Endodermal cell (in vitro differentiated cells): ENCODE data around the gene MAST3. TPM values are rescaled to one million over a fixed set of nuclear protein-coding genes. Genes with fewer than 3 reads are reported as not detected.
A peak's percentile ranks its signal among the peaks of the same experiment; 100 is the strongest.

ENCODE experiments used
- DNase-seq: peaks from one replicate; pipeline ENCODE4 v3.0.0-alpha.2; 2017
- H3K27ac ChIP-seq: 2 replicates; pipeline ENCODE4 v1.5.1; 2013; ENCODE audit warnings: mild to moderate bottlenecking, low read depth, low read length, moderate library complexity
- H3K27me3 ChIP-seq: 2 replicates; pipeline ENCODE4 v1.6.1; 2013; ENCODE audit warnings: mild to moderate bottlenecking, low read length, moderate library complexity; ENCODE audit not compliant: insufficient read depth, control insufficient read depth, poor library complexity, severe bottlenecking
- H3K36me3 ChIP-seq: 2 replicates; pipeline ENCODE4 v1.7.0; 2013; ENCODE audit warnings: mild to moderate bottlenecking, low read length, moderate library complexity; ENCODE audit not compliant: control insufficient read depth, insufficient read depth
- H3K4me1 ChIP-seq: one replicate; pipeline ENCODE4 v1.7.0; 2013; ENCODE audit warnings: low read length; ENCODE audit not compliant: control insufficient read depth, insufficient read depth
- H3K4me3 ChIP-seq: 2 replicates; pipeline ENCODE4 v1.5.1; 2013; ENCODE audit warnings: mild to moderate bottlenecking, low read length, moderate library complexity
- H3K9ac ChIP-seq: 2 replicates; pipeline ENCODE4 v1.6.1; 2013; ENCODE audit warnings: mild to moderate bottlenecking, low read length, moderate library complexity; ENCODE audit not compliant: poor library complexity, severe bottlenecking; ENCODE audit errors: extremely low read depth
- H3K9me3 ChIP-seq: 2 replicates; pipeline ENCODE4 v1.6.1; 2013; ENCODE audit warnings: mild to moderate bottlenecking, low read length, moderate library complexity; ENCODE audit not compliant: control insufficient read depth
- H3K27ac Mint-ChIP-seq: 2 replicates; pipeline ENCODE4 v1.8.0; 2020; ENCODE audit warnings: mixed read lengths
- H3K27me3 Mint-ChIP-seq: 2 replicates; pipeline ENCODE4 v1.8.0; 2021; ENCODE audit warnings: mild to moderate bottlenecking, mixed read lengths; ENCODE audit not compliant: insufficient read depth
- H3K36me3 Mint-ChIP-seq: 2 replicates; pipeline ENCODE4 v1.8.0; 2020; ENCODE audit warnings: low read depth, mixed read lengths
- H3K4me1 Mint-ChIP-seq: 2 replicates; pipeline ENCODE4 v1.8.0; 2020; ENCODE audit warnings: mixed read lengths
- H3K4me3 Mint-ChIP-seq: 2 replicates; pipeline ENCODE4 v1.8.0; 2020; ENCODE audit warnings: mild to moderate bottlenecking, moderate library complexity, mixed read lengths
- H3K9me3 Mint-ChIP-seq: 2 replicates; pipeline ENCODE4 v1.8.0; 2020; ENCODE audit warnings: mild to moderate bottlenecking, mixed read lengths
- CTCF ChIP-seq: fragments of 200-600 bp; sonication (generic); conservative IDR thresholded peaks from 2 replicates; pipeline ENCODE4 v1.5.0; 2021; ENCODE audit warnings: antibody characterized with exemption, mild to moderate bottlenecking
- WGBS, 2 experiments: methylation state at CpG; one replicate each; pipeline versions ENCODE4 v1.1.5 to v1.1.7; 2013; ENCODE audit warnings: missing lambda C conversion rate in 2 of 2, mixed read lengths in 1 of 2; ENCODE audit not compliant: insufficient coverage in 1 of 2, insufficient read length in 1 of 2; 5-methylcytosine and 5-hydroxymethylcytosine counted together
- total RNA-seq, 2 donors: library from RNA; stranded (reverse); fragmentation: NEBNext Ultra II Directional in 1 of 2; extraction: Animal tissue kit (Norgen Biotek cat#: 25700) in 1 of 2; gene quantifications; 2 replicates in 1 of 2; 3 replicates in 1 of 2; pipeline ENCODE4 v1.2.1, GENCODE V29; 2021

The MAST3 gene
- total RNA-seq, 2 donors from 2014 or later = 13.0 to 15.1 TPM

GRCh38 chr19:18192673-18193387, 95.3 kb downstream of the MAST3 start, which contains the start of gene MPV17L2:
Gene MPV17L2, plus strand, starts transcription at chr19:18193218. Its CDS starts 64 bp downstream, at chr19:18193282.
- 0 to 1% methylated on average over 56 to 74 of the region's 74 CpGs for WGBS, 2 experiments
- Histone ChIP-seq H3K36me3 (peaks cover 8% of the 10 kb centered on the region), H3K4me3 (peak within 1 kb of the TSS; percentile 93), H3K9ac (peak within 1 kb of the TSS; percentile 53), H3K27me3 (no peaks in the 10 kb centered on the region), H3K9me3 (no peaks in the 10 kb centered on the region), H3K27ac (peak within 1 kb of the TSS; percentile 57), H3K4me1 (no peaks in the 10 kb centered on the region)
- no peaks in the 10 kb centered on the region for H3K9me3 Mint-ChIP-seq
- H3K36me3 Mint-ChIP-seq = peaks cover 8% of the 10 kb centered on the region
- peak within 1 kb of the TSS; percentile 92 for H3K27ac Mint-ChIP-seq
- no peaks in the 10 kb centered on the region for H3K27me3 Mint-ChIP-seq
- no peak for TF ChIP-seq CTCF
- DNase-seq = peak; percentile 100
- peaks cover 10% of the 10 kb centered on the region for H3K4me1 Mint-ChIP-seq
- peak within 1 kb of the TSS; percentile 82 for H3K4me3 Mint-ChIP-seq

- peaks cover 10% of the 10 kb centered on the region for H3K4me1 Mint-ChIP-seq
- DNase-seq = peak; percentile 67
- no peaks in the 10 kb centered on the region for H3K27me3 Mint-ChIP-seq
- H3K4me3 Mint-ChIP-seq = peak overlapping the region; percentile 82
- Histone ChIP-seq H3K9ac (peak overlapping the region; percentile 49), H3K9me3 (no peaks in the 10 kb centered on the region), H3K4me1 (no peaks in the 10 kb centered on the region), H3K27me3 (no peaks in the 10 kb centered on the region), H3K36me3 (peaks cover 8% of the 10 kb centered on the region), H3K27ac (peak overlapping the region; percentile 57), H3K4me3 (peak overlapping the region; percentile 93)
- H3K36me3 Mint-ChIP-seq = peaks cover 14% of the 10 kb centered on the region
- peak; percentile 15 for TF ChIP-seq CTCF
- WGBS, 2 experiments = 7 to 23% methylated on average over 7 to 46 of the region's 46 CpGs
- H3K9me3 Mint-ChIP-seq = no peaks in the 10 kb centered on the region
- H3K27ac Mint-ChIP-seq = peak overlapping the region; percentile 90
These were observed 96.0 kb downstream of the MAST3 start for GRCh38 chr19:18193388-18194180.

GRCh38 chr19:18194181-18194530, 96.6 kb downstream of the MAST3 start:
- WGBS, 2 experiments = 79 to 81% methylated on average over 10 to 12 of the region's 12 CpGs
- Mint-ChIP-seq H3K4me3 (peak overlapping the region; percentile 82), H3K27ac (peak overlapping the region; percentile 30), H3K9me3 (no peaks in the 10 kb centered on the region), H3K27me3 (no peaks in the 10 kb centered on the region), H3K4me1 (peaks cover 10% of the 10 kb centered on the region), H3K36me3 (peaks cover 16% of the 10 kb centered on the region)
- Histone ChIP-seq H3K9me3 (no peaks in the 10 kb centered on the region), H3K4me3 (peak overlapping the region; percentile 93), H3K36me3 (peaks cover 8% of the 10 kb centered on the region), H3K27ac (no peak overlapping the region), H3K9ac (no peak overlapping the region), H3K4me1 (no peaks in the 10 kb centered on the region), H3K27me3 (no peaks in the 10 kb centered on the region)
- no peak for DNase-seq
- no peak for TF ChIP-seq CTCF
